GM23338 (cell line): Measurements from ENCODE around the gene ARHGEF10L.

Experiments
- CREB1 ChIP-seq: fragments of 250-450 bp; sonication (Bioruptor Pico); IDR thresholded peaks from 2 replicates; pipeline ENCODE4 v1.5.0; 2020; ENCODE audit warnings: low read depth, mild to moderate bottlenecking, moderate library complexity
- CTCF ChIP-seq, 2 experiments: fragments of 200-600 bp in 1 of 2; sonication (generic) in 1 of 2; conservative IDR thresholded peaks; 2 replicates each; pipeline versions ENCODE4 v1.5.1 to v1.6.1; 2016 to 2017; ENCODE audit warnings: antibody characterized with exemption in 2 of 2, low read depth in 2 of 2, mild to moderate bottlenecking in 2 of 2, moderate library complexity in 1 of 2
- ETS1 ChIP-seq: IDR thresholded peaks from 2 replicates; pipeline ENCODE4 v1.6.1; 2016; ENCODE audit warnings: antibody characterized with exemption
- EZH2 ChIP-seq: fragments of 200-600 bp; sonication (generic); IDR thresholded peaks from one replicate; pipeline ENCODE4 v1.8.0; 2017; ENCODE audit warnings: antibody characterized with exemption, mild to moderate bottlenecking, low read depth; ENCODE audit not compliant: unreplicated experiment
- EZH2phosphoT487 ChIP-seq: fragments of 200-600 bp; sonication (generic); IDR thresholded peaks from one replicate; pipeline ENCODE4 v1.8.1; 2018; ENCODE audit warnings: antibody characterized with exemption; ENCODE audit not compliant: unreplicated experiment
- JUNB ChIP-seq: IDR thresholded peaks from one replicate; pipeline ENCODE4 v1.6.1; 2016; ENCODE audit warnings: antibody characterized with exemption; ENCODE audit not compliant: unreplicated experiment
- POLR2AphosphoS5 ChIP-seq: IDR thresholded peaks from 2 replicates; pipeline ENCODE4 v1.6.1; 2016; ENCODE audit warnings: antibody characterized with exemption, low read depth
- ZNF114 ChIP-seq: fragments of 250-450 bp; sonication (Bioruptor Pico); IDR thresholded peaks from 2 replicates; pipeline ENCODE4 v1.5.0; 2020; ENCODE audit warnings: mild to moderate bottlenecking, moderate library complexity
- ZNF331 ChIP-seq: fragments of 250-450 bp; sonication (Bioruptor Pico); IDR thresholded peaks from 2 replicates; pipeline ENCODE4 v1.5.0; 2020; ENCODE audit warnings: low read depth, mild to moderate bottlenecking, moderate library complexity
- TF ChIP-seq, protein P1 (sequence below): IDR thresholded peaks from one replicate; pipeline ENCODE4 v1.6.1; 2018; ENCODE audit warnings: antibody characterized with exemption; ENCODE audit not compliant: unreplicated experiment

DNA sequence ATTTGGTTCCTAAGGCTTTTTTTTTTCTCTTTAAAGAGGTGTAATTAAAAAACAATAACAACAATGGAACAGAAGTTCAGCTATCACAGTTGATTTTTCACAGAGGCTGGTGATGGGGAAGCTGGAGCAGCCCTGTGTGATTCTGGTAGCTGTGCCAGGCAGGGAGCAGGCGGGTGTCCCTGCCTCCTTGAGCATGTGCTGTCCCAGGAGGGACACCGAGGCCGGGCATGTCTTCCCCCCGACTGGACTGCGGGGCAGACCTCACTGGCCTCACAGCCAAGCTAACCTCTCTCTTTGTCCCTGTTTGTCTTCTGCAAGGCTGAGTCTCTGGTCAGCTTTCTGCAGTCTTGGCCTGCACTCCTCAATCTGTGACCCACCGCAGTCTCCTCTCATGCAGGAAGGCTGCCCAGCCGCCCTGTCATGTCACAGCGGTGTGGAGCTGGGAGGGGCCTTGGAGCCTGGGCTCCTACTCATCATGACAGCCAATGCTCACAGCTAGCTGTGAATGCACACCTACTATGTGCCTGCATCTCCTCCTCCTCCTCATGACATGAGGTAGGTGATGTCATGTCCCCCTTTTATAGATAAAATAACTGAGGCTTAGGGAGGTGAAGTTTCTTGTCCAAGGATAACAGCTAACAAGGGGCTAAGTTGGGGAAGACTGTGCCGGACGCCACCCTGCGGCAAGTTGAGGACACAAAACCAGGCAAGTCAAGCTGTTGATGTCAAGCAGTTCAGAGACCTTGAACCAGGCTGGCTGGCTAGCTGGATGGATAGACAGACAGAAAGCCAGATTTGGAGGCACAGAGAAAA, 205.4 kb downstream of the ARHGEF10L start:
- TF ChIP-seq CTCF (conservative IDR thresholded peaks at IDR 0.05; ENCODE audit: low read depth in 2 of 2) = peak; percentile 23 to 52
- TF ChIP-seq ETS1 = no peak
- TF ChIP-seq EZH2phosphoT487 = no peak
- TF ChIP-seq, protein P1, sequence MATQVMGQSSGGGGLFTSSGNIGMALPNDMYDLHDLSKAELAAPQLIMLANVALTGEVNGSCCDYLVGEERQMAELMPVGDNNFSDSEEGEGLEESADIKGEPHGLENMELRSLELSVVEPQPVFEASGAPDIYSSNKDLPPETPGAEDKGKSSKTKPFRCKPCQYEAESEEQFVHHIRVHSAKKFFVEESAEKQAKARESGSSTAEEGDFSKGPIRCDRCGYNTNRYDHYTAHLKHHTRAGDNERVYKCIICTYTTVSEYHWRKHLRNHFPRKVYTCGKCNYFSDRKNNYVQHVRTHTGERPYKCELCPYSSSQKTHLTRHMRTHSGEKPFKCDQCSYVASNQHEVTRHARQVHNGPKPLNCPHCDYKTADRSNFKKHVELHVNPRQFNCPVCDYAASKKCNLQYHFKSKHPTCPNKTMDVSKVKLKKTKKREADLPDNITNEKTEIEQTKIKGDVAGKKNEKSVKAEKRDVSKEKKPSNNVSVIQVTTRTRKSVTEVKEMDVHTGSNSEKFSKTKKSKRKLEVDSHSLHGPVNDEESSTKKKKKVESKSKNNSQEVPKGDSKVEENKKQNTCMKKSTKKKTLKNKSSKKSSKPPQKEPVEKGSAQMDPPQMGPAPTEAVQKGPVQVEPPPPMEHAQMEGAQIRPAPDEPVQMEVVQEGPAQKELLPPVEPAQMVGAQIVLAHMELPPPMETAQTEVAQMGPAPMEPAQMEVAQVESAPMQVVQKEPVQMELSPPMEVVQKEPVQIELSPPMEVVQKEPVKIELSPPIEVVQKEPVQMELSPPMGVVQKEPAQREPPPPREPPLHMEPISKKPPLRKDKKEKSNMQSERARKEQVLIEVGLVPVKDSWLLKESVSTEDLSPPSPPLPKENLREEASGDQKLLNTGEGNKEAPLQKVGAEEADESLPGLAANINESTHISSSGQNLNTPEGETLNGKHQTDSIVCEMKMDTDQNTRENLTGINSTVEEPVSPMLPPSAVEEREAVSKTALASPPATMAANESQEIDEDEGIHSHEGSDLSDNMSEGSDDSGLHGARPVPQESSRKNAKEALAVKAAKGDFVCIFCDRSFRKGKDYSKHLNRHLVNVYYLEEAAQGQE = no peak
- no peak for TF ChIP-seq JUNB
- TF ChIP-seq ZNF331 = no peak
- no peak for TF ChIP-seq EZH2
- TF ChIP-seq POLR2AphosphoS5 = no peak
- no peak for TF ChIP-seq ZNF114 (CRISPR knock-in tag)
- no peak for TF ChIP-seq CREB1 (CRISPR knock-in tag)
